GM12873 (cell line): ENCODE measurements around the gene LTBR.

Experiments used
- CTCF ChIP-seq: IDR thresholded peaks from 2 replicates; pipeline ENCODE4 v1.5.1; 2012; ENCODE audit warnings: low read depth, mild to moderate bottlenecking, moderate library complexity, low read length, control low read depth; ENCODE audit not compliant: insufficient read depth; ENCODE audit errors: missing control alignments

The LTBR gene

GRCh38 chr12:6430124-6430989 is 46.4 kb downstream of the LTBR start:
- no peak for TF ChIP-seq CTCF

GRCh38 chr12:6432991-6433390 is 49.0 kb downstream of the LTBR start:
- no peak for TF ChIP-seq CTCF

DNA sequence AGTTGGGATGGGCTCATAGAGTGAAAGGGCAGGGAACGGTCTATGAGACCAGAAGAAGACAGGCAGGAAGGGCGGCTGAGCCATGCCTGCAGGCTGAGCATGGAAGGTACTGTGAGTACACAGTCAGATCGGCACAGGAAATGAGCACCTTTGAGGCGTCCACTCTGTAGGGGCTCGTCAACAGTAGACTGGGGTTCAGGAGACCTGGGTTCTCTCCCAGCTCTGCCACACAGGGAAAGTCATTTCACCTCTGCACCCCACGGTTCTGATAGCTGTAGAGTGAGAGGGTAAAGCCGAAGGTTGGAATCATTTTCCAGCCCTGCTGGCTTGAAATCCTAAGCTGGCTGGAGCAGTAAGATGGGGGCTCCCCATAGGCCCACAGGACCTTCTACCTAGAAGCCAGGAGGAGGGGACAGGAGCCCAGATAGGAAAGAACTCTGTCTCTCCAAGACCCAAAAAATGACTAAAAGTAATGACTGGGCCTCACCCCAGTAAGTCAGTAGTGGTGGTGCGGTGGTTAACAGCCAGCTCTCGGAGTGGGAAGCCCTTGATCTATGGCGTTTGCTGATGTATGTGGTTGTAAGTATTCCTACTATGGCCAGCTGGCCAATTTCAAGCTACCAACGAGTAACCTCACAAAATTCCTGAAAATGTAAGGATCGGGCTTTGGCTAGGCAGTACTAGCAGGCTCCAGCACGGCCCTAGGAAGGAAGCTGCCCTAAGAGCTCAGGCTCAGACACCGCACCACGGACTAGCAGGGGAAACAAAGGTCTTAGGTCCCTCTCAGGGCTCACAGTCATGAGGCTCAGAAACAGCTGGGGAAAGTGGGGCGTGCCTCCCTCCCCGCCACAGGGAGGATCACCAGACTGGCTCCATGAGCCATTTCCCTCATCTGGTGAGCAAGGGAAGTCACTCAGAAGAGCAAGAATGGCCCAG is 50.5 kb downstream of the LTBR start:
- no peak for TF ChIP-seq CTCF

DNA sequence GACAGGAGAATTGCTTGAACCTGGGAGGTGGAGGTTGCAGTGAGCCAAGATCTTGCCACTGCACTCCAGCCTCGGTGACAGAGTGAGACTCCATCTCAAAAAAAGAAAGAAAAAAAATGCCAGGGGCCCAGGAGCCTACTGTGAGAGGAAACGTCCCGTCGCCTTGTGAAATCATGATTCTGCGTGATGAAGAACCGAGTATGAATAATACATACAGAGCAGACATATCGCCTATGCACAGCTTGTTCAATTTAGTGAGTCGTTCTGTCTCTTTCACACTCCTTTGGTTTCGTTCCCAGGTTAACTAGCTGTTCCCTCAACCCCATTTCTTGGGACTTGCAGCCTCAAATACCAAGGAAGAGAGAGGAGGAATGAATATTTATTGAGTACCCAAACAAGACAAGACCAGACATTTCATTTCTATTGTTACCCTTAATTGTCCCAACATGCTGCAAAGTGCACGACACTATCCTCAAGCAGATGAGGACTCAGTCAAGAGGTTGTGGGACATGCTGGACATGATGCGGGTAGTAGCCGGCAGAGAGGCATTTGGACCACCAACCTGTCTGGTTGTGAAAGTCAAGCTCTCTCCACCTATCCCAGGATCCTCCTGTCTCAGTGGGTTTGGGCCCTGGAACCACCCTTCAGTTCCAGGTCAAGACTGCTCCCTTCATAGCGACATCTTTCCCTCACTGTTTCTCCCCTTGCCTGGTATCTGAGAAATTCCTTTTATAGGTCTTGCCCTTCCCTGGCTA is 52.2 kb downstream of the LTBR start:
- TF ChIP-seq CTCF, result no peak

GRCh38 chr12:6437586-6437985 is 53.6 kb downstream of the LTBR start:
- TF ChIP-seq CTCF, result no peak

DNA sequence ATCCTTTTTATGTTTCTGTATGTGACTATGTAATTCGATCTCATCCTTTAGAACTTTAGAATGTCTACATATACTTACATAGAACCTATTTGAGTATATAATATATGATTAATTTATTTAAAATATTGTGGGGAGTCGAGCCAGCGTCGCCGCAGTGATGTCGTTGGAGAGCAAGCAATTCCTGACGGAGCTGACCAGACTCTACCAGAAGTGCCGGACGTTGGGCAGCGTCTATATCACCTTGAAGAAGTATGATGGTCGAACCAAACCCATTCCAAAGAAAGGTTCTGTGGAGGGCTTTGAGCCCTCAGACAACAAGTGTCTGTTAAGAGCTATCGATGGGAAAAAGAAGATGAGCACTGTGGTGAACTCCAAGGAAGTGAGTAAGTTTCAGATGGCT is 54.4 kb downstream of the LTBR start:
- TF ChIP-seq CTCF, result no peak

DNA sequence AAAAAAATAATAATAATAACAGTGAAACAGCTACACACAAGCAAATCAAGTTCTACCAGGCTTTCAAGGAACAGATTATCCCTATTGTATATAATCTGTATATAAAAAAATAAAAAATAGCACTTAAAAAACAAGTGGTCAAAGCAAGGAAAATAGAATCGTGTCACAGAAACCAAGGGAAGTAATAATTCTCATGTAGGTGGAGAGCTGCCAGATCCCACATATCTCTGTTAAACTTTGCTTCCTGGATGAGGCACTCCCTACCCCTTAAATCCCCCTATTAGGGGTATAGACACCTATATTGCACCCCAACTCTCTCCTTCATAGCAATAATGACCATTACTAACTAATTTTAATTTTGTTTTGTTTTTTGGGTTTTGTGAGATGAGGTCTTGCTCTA is 56.4 kb downstream of the LTBR start:
- no peak for TF ChIP-seq CTCF
